GM11168 (cell line): ENCODE results near the gene SPHK2.
"Not testable (repeated sequence)": the region's sequence is repeated elsewhere in the genome, so short reads cannot be mapped to it uniquely, and the experiment has no call there.

Experiments
- in situ Hi-C: fragments of 300-500 bp; cut with MboI; formaldehyde crosslinking; loops from one replicate; pipeline ENCODE4 v1.12.0; 2022; ENCODE audit warnings: low sequenced_read_pairs; ENCODE audit not compliant: unreplicated experiment

The SPHK2 gene

DNA sequence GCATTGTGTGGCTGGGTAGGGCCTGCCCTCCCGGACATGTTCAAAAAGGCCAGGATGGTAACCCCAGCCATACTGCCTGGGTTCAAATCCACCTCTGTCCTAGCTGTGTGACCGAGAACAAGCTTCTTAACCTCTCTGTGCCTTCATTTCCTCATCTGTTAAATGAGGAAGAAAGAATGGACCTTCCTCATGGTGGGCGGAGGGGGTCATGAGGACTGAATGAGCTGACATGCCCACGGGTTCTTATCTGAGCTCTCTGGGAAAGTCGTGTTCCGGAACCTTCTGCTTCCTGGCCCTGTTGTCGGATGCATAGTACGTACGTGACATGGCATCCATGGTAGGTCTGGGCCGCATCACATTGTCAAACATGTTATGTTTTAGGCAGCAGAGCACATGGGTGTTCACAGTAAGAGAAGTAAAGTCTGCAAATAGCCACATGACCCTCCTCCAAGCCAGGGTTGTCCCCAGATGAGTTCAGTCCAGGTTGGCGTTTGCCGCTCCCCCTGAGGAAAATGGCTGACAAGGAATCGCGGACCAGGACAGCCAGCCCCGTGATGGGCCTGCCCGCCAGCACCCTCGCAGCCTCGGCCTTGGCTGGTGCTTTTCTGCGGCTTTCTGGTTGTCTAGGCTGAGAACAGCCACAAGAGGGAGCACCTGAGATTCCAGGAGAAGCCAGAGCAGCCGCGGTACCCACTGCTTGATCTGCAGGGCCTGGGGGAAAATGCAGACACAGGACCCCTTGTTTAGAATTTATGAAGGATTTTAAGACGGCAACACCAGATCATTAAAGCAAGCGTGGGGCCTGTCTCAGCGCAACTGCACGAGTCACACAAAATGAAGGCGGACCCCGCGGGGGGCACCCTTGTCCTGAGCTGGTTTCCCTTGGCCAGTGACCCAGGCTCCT, 55.9 kb downstream of the SPHK2 start:
- in situ Hi-C loops, result no loop called here

DNA sequence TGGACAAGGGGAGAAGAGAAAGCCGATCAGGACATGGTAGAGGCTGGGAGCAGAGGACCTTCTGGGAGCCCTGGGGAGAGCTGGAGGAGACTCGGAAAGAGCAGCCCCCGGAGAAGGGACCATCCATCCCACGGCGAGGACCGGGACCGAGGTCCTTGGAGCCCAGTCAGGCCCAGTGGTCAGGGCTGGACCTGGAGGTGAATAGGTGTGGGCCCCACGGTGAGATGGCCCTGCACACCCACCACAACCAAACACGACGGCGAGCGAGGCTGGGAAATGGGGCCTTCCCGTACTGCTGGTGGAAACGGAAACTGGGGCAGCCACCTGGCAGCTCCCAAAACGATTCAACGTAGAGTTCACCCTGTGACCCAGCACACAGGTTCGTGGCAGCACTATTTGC, 57.2 kb downstream of the SPHK2 start:
- in situ Hi-C loops, result no loop called here

DNA sequence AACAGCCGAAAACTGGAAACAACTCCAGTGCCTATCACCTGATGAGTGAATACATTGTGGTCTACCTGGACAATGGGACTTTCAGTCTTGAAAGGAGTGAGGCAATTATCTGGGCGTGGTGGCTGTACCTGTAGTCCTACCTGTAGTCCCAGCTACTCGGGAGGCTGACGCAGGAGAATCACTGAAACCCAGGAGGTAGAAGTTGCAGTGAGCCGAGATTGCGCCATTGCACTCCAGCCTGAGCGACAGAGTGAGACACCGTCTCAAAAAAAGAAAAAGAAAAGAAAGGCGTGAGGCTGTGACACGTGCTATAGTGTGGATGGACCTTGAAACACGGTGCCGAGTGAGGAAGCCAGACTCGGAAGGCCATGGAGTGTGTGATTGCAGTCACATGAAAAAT, 57.6 kb downstream of the SPHK2 start:
- in situ Hi-C loops, result no loop called here

DNA sequence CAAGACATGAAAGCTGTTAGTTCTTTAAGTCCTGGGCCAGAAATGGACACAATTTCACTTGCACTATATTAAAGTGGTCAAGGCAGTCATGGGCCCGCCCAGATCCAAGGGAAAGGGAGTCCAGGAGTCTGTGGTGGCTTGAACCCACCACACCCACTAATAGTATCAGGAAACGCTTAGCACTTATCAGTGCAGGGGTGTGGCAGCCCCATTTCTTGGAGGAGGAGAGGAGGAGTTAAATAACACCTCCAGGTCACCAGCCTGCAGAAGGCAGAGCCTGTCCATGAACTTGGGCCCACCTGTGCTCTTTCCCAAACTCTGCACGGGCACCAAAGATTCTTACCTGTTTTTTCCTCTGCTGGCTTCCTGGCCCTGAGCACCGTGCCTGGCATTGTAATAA, 58.9 kb downstream of the SPHK2 start:
- in situ Hi-C loops, result no loop called here

DNA sequence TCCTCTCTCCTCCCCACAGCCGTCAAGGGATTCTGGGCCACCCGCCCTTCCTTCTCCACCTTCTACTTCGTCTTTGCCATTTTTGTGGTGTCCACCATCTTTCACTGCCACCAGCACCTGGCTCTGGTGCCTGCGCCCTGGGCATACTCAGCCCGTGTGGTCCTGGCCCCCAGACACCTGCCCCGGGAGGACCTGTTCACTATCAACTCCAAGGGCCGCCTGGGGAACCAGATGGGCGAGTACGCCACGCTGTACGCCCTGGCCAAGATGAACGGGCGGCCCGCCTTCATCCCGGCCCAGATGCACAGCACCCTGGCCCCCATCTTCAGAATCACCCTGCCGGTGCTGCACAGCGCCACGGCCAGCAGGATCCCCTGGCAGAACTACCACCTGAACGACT, 60.7 kb downstream of the SPHK2 start:
- in situ Hi-C loops, result not testable (repeated sequence)
